H9 (cell line): ENCODE data around the gene SCUBE2. TPM values are rescaled to one million over a fixed set of nuclear protein-coding genes. Genes with fewer than 3 reads are reported as not detected.

Experiments
- DNase-seq: peaks from one replicate; pipeline ENCODE4 v3.0.0-alpha.2; 2017
- H2AFZ ChIP-seq: one replicate; pipeline ENCODE4 v1.6.1; 2013; ENCODE audit warnings: mild to moderate bottlenecking, low read length, control low read depth, moderate library complexity
- H2AK5ac ChIP-seq: 2 replicates; pipeline ENCODE4 v1.6.1; 2013; ENCODE audit warnings: low read length, control low read depth, mixed read lengths; ENCODE audit not compliant: insufficient read length
- H2BK120ac ChIP-seq: one replicate; pipeline ENCODE4 v1.6.1; 2013; ENCODE audit warnings: low read depth, mild to moderate bottlenecking, low read length, control low read depth, inconsistent platforms; ENCODE audit not compliant: poor library complexity, severe bottlenecking
- H2BK12ac ChIP-seq: 2 replicates; pipeline ENCODE4 v1.6.1; 2013; ENCODE audit warnings: low read length, control low read depth, mixed read lengths, low read depth; ENCODE audit not compliant: insufficient read length
- H2BK15ac ChIP-seq: 2 replicates; pipeline ENCODE4 v1.6.1; 2013; ENCODE audit warnings: low read depth, low read length, control low read depth
- H2BK20ac ChIP-seq: one replicate; pipeline ENCODE4 v1.6.1; 2013; ENCODE audit warnings: low read depth, mild to moderate bottlenecking, low read length, control low read depth, inconsistent platforms; ENCODE audit not compliant: poor library complexity, severe bottlenecking
- H2BK5ac ChIP-seq: 2 replicates; pipeline ENCODE4 v1.6.1; 2013; ENCODE audit warnings: low read length, control low read depth, mixed read lengths; ENCODE audit not compliant: insufficient read length
- H3K14ac ChIP-seq: 2 replicates; pipeline ENCODE4 v1.6.1; 2013; ENCODE audit warnings: low read length, control low read depth; ENCODE audit not compliant: insufficient read depth
- H3K18ac ChIP-seq: 2 replicates; pipeline ENCODE4 v1.6.1; 2013; ENCODE audit warnings: low read depth, mild to moderate bottlenecking, mixed read lengths, low read length, control low read depth; ENCODE audit not compliant: insufficient read length
- H3K23ac ChIP-seq: 2 replicates; pipeline ENCODE4 v1.6.1; 2013; ENCODE audit warnings: low read length, control low read depth, mixed read lengths, low read depth; ENCODE audit not compliant: insufficient read length
- H3K23me2 ChIP-seq: 2 replicates; pipeline ENCODE4 v1.6.1; 2013; ENCODE audit warnings: low read depth, mild to moderate bottlenecking, mixed read lengths, low read length, control low read depth; ENCODE audit not compliant: insufficient read length, poor library complexity, severe bottlenecking
- H3K27ac ChIP-seq: 2 replicates; pipeline ENCODE4 v1.5.1; 2013; ENCODE audit warnings: low read length, control low read depth, mixed read lengths, low read depth; ENCODE audit not compliant: insufficient read length
- H3K27me3 ChIP-seq: 2 replicates; pipeline ENCODE4 v1.6.1; 2013; ENCODE audit warnings: low read length, control low read depth, inconsistent platforms; ENCODE audit not compliant: insufficient read depth
- H3K4ac ChIP-seq: 2 replicates; pipeline ENCODE4 v1.6.1; 2013; ENCODE audit warnings: low read depth, mild to moderate bottlenecking, control low read depth, inconsistent platforms, low read length, moderate library complexity
- H3K4me1 ChIP-seq: 2 replicates; pipeline ENCODE4 v1.6.1; 2013; ENCODE audit warnings: low read length, control low read depth, inconsistent platforms; ENCODE audit not compliant: insufficient read depth
- H3K4me2 ChIP-seq: 2 replicates; pipeline ENCODE4 v1.6.1; 2013; ENCODE audit warnings: low read length, control low read depth, mixed read lengths; ENCODE audit not compliant: insufficient read length, insufficient read depth
- H3K56ac ChIP-seq: 2 replicates; pipeline ENCODE4 v1.6.1; 2013; ENCODE audit warnings: low read depth, mild to moderate bottlenecking, mixed read lengths, low read length, control low read depth; ENCODE audit not compliant: insufficient read length
- H3K79me1 ChIP-seq: 2 replicates; pipeline ENCODE4 v1.6.1; 2013; ENCODE audit warnings: low read depth, mild to moderate bottlenecking, moderate library complexity, low read length, control low read depth, inconsistent platforms; ENCODE audit not compliant: insufficient read depth, poor library complexity, severe bottlenecking
- H3K79me2 ChIP-seq: 2 replicates; pipeline ENCODE4 v1.6.1; 2013; ENCODE audit warnings: low read length, control low read depth, inconsistent platforms; ENCODE audit not compliant: insufficient read depth
- H3K9ac ChIP-seq: 2 replicates; pipeline ENCODE4 v1.6.1; 2013; ENCODE audit warnings: low read length, control low read depth, mixed read lengths; ENCODE audit not compliant: insufficient read length; ENCODE audit errors: extremely low read depth
- H3K9me3 ChIP-seq: one replicate; pipeline ENCODE4 v1.6.1; 2013; ENCODE audit warnings: low read depth, low read length, inconsistent platforms; ENCODE audit not compliant: control insufficient read depth
- H3T11ph ChIP-seq: one replicate; pipeline ENCODE4 v1.6.1; 2013; ENCODE audit warnings: mild to moderate bottlenecking, low read length, control low read depth, inconsistent platforms
- H4K20me1 ChIP-seq: one replicate; pipeline ENCODE4 v1.6.1; 2013; ENCODE audit not compliant: control insufficient read depth, insufficient read length, insufficient read depth
- H4K5ac ChIP-seq: 2 replicates; pipeline ENCODE4 v1.6.1; 2013; ENCODE audit warnings: low read depth, mild to moderate bottlenecking, mixed read lengths, low read length, control low read depth; ENCODE audit not compliant: insufficient read length
- H4K8ac ChIP-seq: replicated peaks from 2 replicates; pipeline ENCODE4 v1.6.1; 2013; ENCODE audit warnings: low read length, control low read depth, mixed read lengths, low read depth; ENCODE audit not compliant: insufficient read length
- H4K91ac ChIP-seq: 2 replicates; pipeline ENCODE4 v1.6.1; 2013; ENCODE audit warnings: low read depth, mild to moderate bottlenecking, moderate library complexity, mixed read lengths, low read length, control low read depth; ENCODE audit not compliant: insufficient read length
- H3K27ac Mint-ChIP-seq, 3 experiments: 2 replicates in 2 of 3; 3 replicates in 1 of 3; pipeline ENCODE4 v1.8.0; 2020 to 2021; ENCODE audit warnings: mixed read lengths in 3 of 3, mild to moderate bottlenecking in 1 of 3, moderate library complexity in 1 of 3
- H3K27me3 Mint-ChIP-seq: 2 replicates; pipeline ENCODE4 v1.8.0; 2021; ENCODE audit warnings: low read depth, mild to moderate bottlenecking, moderate library complexity, mixed read lengths
- H3K36me3 Mint-ChIP-seq, 3 experiments: 2 replicates in 2 of 3; 3 replicates in 1 of 3; pipeline ENCODE4 v1.8.0; 2020 to 2021; ENCODE audit warnings: low read depth in 3 of 3, mixed read lengths in 3 of 3; ENCODE audit not compliant: insufficient read depth in 1 of 3
- H3K4me1 Mint-ChIP-seq, 2 experiments: 2 replicates each; pipeline ENCODE4 v1.8.0; 2020; ENCODE audit warnings: mixed read lengths in 2 of 2
- H3K4me3 Mint-ChIP-seq, 2 experiments: 2 replicates in 1 of 2; 3 replicates in 1 of 2; pipeline ENCODE4 v1.8.0; 2020 to 2021; ENCODE audit warnings: mild to moderate bottlenecking in 2 of 2, mixed read lengths in 2 of 2, moderate library complexity in 1 of 2
- H3K9me3 Mint-ChIP-seq, 2 experiments: 2 replicates in 1 of 2; 3 replicates in 1 of 2; pipeline ENCODE4 v1.8.0; 2020; ENCODE audit warnings: mild to moderate bottlenecking in 2 of 2, mixed read lengths in 2 of 2, moderate library complexity in 1 of 2
- CTCF ChIP-seq: fragments of 200-600 bp; sonication (generic); conservative IDR thresholded peaks from 3 replicates; pipeline ENCODE4 v1.8.0; 2021; ENCODE audit warnings: antibody characterized with exemption, mild to moderate bottlenecking
- WGBS: extraction: QIAGEN DNeasy Blood & Tissue Kit; methylation state at CpG from one replicate; pipeline ENCODE4 v1.1.7; 2013; ENCODE audit warnings: missing lambda C conversion rate, low lambda C conversion rate, mixed read lengths; ENCODE audit not compliant: insufficient read length; ENCODE audit errors: extremely low coverage; 5-methylcytosine and 5-hydroxymethylcytosine counted together
- total RNA-seq: library from RNA; stranded (reverse); gene quantifications from 2 replicates; pipeline ENCODE4 v1.2.1, GENCODE V29; 2021

SCUBE2 gene
- total RNA-seq, 1 experiment from 2014 or later, result 1.6 TPM

- Histone ChIP-seq H3K23ac (no peak overlapping the region), H3K9me3 (no peaks in the 10 kb centered on the region), H3K4ac (no peak overlapping the region), H2BK120ac (no peak overlapping the region), H3K56ac (no peak overlapping the region), H3T11ph (no peak overlapping the region), H3K4me2 (no peak overlapping the region), H2BK12ac (no peak overlapping the region), H3K18ac (no peak overlapping the region), H4K8ac (no peak overlapping the region), H3K14ac (no peak overlapping the region), H3K27me3 (no peaks in the 10 kb centered on the region), H3K79me2 (no peaks in the 10 kb centered on the region), H2BK20ac (no peak overlapping the region), H2AFZ (no peak overlapping the region), H4K5ac (no peak overlapping the region), H3K23me2 (no peaks in the 10 kb centered on the region), H3K4me1 (no peaks in the 10 kb centered on the region), H3K79me1 (no peaks in the 10 kb centered on the region), H4K20me1 (no peaks in the 10 kb centered on the region), H2AK5ac (no peak overlapping the region), H2BK15ac (0 out of 2 replicates have a peak overlapping the region, but pooled peaks have one; percentile 60), H3K27ac (no peak overlapping the region), H3K9ac (no peak overlapping the region), H2BK5ac (no peak overlapping the region), H4K91ac (no peak overlapping the region)
- no peaks in the 10 kb centered on the region for H3K27me3 Mint-ChIP-seq
- H3K4me1 Mint-ChIP-seq, result peaks cover 10 to 11% of the 10 kb centered on the region in 2 experiments
- H3K4me3 Mint-ChIP-seq, result no peak overlapping the region
- no peak for TF ChIP-seq CTCF
- DNase-seq, result no peak
- no peaks in the 10 kb centered on the region for H3K9me3 Mint-ChIP-seq
- no peaks in the 10 kb centered on the region for H3K36me3 Mint-ChIP-seq
- H3K27ac Mint-ChIP-seq, result no peak overlapping the region
- WGBS, result no CpG with 5 or more reads among the region's 6 CpGs
Observed at GRCh38 chr11:9019861-9020260, 71.5 kb downstream of the SCUBE2 start.
